Measurements from ENCODE around the gene DGKI.
"Not testable (repeated sequence)": the region's sequence is repeated elsewhere in the genome, so short reads cannot be mapped to it uniquely, and the experiment has no call there.

DGKI gene

DNA sequence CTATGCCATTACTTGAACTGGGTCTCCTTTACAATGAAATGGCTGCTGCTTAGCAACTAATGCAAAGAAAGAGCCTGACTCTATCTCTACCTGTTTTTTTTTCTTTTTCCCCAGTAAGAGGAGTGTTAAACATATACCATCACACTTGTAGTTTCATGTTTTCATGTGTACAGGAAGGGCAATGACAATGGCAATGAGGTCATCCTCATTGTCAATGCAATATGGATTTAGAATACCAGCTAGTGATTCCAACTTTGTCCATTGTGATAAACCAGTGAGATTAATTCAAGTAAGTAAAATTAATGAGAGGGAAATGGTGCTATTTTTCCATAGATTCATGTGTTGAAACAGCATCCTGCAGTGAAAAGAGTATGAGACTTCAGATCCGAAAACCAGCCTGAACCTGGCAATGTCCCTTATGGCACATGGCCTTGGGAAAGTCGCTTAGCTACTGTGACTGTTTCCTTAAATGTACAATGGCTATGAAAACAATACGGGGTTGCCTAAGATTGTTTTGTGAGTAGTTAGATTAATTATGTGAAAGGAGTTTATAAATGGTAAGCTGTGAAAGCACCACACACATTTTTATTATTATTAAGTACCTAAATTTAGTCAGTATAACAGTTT lies 11.2 kb downstream of the DGKI start:
- DNase-seq (ENCODE audit: low read depth in 3 of 3), result no peak

DNA sequence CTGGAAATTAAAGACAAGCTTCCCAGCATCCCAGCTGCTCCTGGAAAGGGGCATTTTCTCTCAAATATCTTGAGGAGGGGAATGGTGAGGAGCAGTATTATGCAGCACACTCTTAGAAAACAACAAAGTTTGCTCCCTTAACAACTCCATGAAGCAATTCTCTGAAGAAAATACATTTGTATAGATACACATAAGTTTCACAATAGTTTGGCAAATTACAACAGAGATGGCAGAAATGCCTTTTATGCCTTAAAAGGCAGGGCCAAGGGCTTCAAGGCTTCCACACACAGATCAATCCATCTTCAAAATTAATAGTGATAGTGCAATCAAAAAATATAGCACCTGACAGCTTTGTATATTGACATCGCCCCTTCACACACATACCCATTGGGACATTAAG lies 12.2 kb downstream of the DGKI start:
- no peak for DNase-seq (ENCODE audit: low read depth in 3 of 3)

- not testable (repeated sequence) for DNase-seq (ENCODE audit: low read depth in 3 of 3)
Measured at GRCh38 chr7:137832990-137833389, 13.8 kb downstream of the DGKI start.

GRCh38 chr7:137832382-137832781 lies 14.4 kb downstream of the DGKI start:
- DNase-seq (ENCODE audit: low read depth in 3 of 3), result no peak

DNA sequence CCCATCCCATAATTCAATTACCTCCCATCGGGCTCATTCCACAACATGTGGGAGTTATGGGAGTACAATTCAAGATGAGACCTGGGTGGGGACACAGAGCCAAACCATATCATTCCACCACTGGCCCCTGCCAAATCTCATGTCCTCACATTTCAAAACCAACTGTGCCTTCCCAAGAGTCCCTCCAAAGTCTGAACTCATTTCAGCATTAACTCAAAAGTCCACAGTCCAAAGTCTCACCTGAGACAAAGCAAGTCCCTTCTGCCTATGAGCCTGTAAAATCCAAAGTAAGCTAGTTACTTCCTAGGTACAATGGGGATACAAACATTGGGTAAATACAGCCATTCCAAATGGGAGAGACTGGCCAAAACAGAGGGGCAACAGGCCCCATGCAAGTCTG lies 15.2 kb downstream of the DGKI start:
- DNase-seq (ENCODE audit: low read depth in 3 of 3), result not testable (repeated sequence)

- no peak for DNase-seq (ENCODE audit: low read depth in 3 of 3)
Measured at GRCh38 chr7:137829337-137829992, 17.3 kb downstream of the DGKI start.

DNA sequence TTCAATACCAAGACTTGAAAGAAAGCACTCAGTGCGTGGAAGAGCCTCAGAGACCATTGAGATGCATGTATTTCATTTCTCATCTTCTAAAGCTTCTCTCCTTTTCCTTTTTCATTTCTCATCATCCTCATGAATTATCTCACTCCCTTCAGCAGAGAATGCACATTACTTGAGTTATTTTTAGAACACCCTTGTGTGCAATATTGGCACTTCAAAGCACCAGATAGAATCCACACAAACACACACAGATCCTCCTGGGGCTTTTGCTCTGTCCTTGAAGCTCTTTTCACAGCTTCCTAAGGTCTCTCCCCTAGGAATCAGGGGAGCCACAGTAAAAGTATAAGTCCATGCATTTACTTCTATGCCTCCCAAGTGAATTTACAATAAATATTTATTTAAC lies 18.3 kb downstream of the DGKI start:
- DNase-seq (ENCODE audit: low read depth in 3 of 3), result no peak

DNA sequence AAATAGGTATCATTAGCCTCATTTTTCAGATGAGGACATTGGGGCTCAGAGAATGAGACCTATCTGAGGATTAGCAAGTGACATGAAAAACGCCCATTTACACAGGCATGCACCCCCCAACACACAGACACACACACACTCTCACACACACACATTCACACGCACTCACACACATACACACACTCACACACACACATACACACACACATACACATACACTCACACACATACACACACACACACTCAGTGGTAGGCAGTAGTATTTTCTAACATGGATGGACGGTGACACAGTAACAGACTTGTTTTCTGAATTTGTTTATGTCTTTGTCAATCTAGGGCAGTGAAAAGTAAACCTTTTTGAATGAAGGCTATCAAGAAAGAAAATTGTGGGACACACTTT lies 21.3 kb downstream of the DGKI start:
- no peak for DNase-seq (ENCODE audit: low read depth in 3 of 3)

GRCh38 chr7:137820677-137821420 lies 25.9 kb downstream of the DGKI start:
- DNase-seq (ENCODE audit: low read depth in 3 of 3), result no peak

GRCh38 chr7:137820156-137820555 lies 26.6 kb downstream of the DGKI start:
- DNase-seq (ENCODE audit: low read depth in 3 of 3), result no peak

DNA sequence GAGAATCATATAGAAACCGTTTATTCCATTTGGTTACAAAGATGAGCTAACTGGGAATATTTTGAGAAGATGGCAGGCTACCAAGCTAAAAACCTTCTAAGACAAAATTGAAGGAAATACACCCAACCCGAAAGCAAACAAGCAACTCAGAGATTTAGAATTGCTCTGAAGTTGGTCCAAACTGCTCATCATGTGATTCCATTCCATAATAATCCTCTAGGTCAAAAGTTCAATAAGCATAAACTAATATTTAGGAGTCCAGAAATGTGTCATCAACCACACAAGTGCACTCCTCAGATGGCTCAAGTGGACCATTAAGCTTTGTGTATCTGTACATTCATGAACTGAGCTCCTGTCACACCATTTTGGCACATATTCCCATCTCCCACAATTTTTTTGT lies 28.7 kb downstream of the DGKI start:
- no peak for DNase-seq (ENCODE audit: low read depth in 3 of 3)

DNA sequence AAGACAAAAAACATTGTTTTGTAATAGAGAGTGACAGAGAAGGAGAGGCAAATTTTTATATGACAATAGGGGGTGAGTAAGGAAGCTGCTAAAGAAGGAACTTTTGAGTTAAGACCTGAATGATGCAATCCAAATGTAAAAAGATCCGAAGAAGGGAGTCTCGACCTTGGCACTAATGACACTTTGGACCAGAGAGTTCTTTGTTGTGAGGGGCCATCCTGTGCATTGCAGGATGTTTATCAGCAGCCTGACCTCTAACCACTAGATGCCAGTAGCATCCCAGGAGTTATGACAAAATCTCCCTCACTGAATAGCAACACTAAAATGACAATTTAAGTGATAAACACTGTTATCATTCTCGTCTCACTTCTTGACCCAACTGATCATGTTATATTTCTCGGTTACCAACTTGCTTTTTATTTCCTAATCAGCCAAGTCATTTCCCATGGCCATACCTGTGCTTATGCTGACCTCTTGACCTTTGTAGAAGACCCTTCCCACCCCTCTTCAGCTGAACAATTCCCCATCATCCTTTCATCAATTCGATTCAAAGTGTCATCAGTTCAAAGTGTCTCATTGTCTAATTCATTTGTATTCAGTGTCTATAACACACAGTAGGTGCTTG lies 30.0 kb downstream of the DGKI start:
- DNase-seq (ENCODE audit: low read depth in 3 of 3), result no peak

GRCh38 chr7:137813541-137813940 lies 33.2 kb downstream of the DGKI start:
- no peak for DNase-seq (ENCODE audit: low read depth in 3 of 3)

DNA sequence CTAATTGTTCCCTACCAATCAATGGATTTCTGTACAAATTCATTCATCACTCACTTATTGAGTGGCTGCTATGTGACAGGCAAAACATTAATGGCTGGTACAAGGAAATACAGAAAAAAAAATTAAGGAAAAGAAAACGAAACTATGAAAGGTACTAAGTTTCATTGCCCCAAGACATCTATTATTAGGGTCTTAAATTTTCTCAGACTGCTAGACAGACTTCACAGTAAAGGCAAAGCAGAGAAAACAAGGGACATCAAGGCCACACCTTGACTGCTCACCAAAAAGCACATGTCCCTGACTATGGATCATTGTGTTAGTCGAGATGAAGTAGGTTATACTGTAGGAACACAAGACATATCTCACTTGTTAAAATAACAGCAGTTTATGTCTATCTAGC lies 36.5 kb downstream of the DGKI start:
- no peak for DNase-seq (ENCODE audit: low read depth in 3 of 3)

- no peak for DNase-seq (ENCODE audit: low read depth in 3 of 3)
Measured at GRCh38 chr7:137804836-137805235, 41.9 kb downstream of the DGKI start.

GRCh38 chr7:137801491-137801890 lies 45.3 kb downstream of the DGKI start:
- no peak for DNase-seq (ENCODE audit: low read depth in 3 of 3)

DNA sequence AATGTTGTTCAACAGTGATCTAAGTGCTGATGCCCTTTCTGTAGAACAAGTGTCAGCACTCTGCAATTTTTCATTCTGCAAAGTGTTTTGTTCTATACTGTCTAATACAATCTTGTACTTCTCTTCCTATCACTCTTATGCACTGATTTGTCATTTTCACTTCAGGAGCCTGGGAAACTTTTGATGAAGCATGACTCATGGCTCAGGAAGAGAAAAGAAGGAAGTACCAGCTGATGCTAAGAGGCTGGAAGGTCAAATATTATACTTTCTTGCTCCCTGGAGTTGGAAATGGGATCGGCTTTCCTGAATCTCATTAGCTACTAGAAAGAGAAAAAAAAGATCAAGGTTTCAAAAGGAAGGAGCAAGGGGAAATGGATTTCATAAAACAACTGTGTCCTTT lies 45.8 kb downstream of the DGKI start:
- DNase-seq (ENCODE audit: low read depth in 3 of 3), result no peak

DNA sequence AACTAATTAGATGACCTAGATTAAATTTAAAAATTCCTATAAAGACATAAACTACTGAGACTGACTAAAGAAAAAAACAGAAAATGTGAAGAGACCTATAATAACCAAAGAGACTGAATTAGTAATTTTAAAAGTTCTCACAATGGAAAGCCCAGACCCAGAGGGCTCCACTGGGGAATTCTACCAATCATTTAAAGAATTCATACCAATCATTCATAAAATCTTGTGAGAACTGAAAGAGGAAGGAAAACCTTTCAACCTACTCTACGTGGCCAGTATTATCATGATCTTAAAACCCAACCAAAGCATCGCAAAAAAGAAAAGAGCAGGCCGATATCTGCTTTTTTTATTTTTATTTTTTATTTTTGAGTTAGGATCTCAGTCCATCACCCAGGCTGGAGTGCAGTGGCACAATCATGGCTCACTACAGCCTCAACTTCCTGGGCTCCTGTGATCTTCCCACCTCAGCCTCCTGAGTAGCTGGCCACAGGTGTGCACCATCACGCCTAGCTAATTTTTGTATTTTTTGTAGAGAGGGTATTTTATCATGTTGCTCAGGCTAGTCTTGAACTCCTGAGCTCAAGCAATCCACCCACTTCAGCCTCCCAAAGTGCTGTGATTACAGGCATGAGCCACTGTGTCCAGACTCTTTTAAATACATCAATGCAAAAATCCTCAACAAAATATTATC lies 48.6 kb downstream of the DGKI start:
- no peak for DNase-seq (ENCODE audit: low read depth in 3 of 3)

- DNase-seq (ENCODE audit: low read depth in 3 of 3), result no peak
Measured at GRCh38 chr7:137795211-137795610, 51.6 kb downstream of the DGKI start.

GRCh38 chr7:137791930-137792329 lies 54.8 kb downstream of the DGKI start:
- no peak for DNase-seq (ENCODE audit: low read depth in 3 of 3)

- DNase-seq (ENCODE audit: low read depth in 3 of 3), result no peak
Measured at GRCh38 chr7:137790828-137791227, 55.9 kb downstream of the DGKI start.

Measured in stimulated activated CD4-positive, alpha-beta T cell treated with anti-CD3 and anti-CD28 coated beads, TNF-alpha, amount 100 ng/mL, for 4 hours (primary cell).